ENCODE results near the gene CLBA1. TPM values are rescaled to one million over a fixed set of nuclear protein-coding genes. Genes with fewer than 3 reads are reported as not detected.

CLBA1 gene
- total and polyA plus RNA-seq, 8 donors: 7.1 to 17.2 (median 13.3) TPM

DNA sequence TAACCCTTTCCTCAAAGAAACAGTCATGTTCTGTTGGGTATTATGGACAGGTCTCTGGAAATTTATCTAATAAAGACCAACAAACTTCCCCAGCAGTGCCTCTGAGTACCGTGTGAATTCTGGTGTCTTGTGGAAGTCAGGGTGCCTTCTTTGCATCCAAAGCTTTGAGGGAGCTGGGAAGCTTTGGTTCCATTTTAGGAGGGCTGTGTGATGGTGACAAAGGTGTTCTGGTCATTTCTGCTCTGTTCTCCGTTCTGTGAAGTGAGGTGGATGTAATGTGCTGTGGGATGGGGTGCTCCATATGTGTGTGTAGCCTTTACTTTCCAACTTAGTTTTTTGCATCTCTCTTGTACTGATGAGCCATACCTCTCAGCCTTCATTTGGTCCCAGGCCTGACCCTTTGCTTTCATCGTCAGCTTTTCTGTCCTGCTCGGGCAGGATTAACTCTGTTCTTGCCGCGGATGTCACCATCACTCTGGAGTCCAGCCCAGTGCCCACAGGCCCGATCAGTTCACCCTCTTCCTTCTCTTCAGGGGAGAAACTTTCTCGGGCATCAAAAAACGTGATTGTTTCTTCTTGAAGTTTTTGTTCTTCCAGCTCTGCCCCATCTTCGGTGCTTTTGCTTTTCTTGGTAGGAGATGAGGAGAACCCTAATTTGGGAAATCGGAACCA lies 47.8 kb upstream of the CLBA1 start:
- Histone ChIP-seq H3K9me3 (no peaks in the 10 kb centered on the region), H3K27me3 (peaks cover under 1 to 40% of the 10 kb centered on the region in 2 donors), H3K4me3 (no peak overlapping the region), H3K4me1 (peaks cover 2 to 5% of the 10 kb centered on the region in 2 donors), H3K27ac (no peak overlapping the region), H3K36me3 (no peaks in the 10 kb centered on the region)
- intact Hi-C loops (cut with DNase I): no loop called here
- TF ChIP-seq, protein P1, sequence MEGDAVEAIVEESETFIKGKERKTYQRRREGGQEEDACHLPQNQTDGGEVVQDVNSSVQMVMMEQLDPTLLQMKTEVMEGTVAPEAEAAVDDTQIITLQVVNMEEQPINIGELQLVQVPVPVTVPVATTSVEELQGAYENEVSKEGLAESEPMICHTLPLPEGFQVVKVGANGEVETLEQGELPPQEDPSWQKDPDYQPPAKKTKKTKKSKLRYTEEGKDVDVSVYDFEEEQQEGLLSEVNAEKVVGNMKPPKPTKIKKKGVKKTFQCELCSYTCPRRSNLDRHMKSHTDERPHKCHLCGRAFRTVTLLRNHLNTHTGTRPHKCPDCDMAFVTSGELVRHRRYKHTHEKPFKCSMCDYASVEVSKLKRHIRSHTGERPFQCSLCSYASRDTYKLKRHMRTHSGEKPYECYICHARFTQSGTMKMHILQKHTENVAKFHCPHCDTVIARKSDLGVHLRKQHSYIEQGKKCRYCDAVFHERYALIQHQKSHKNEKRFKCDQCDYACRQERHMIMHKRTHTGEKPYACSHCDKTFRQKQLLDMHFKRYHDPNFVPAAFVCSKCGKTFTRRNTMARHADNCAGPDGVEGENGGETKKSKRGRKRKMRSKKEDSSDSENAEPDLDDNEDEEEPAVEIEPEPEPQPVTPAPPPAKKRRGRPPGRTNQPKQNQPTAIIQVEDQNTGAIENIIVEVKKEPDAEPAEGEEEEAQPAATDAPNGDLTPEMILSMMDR (IDR thresholded peaks at IDR 0.05): no peak
- ATAC-seq (no peak), DNase-seq (no peak)

DNA sequence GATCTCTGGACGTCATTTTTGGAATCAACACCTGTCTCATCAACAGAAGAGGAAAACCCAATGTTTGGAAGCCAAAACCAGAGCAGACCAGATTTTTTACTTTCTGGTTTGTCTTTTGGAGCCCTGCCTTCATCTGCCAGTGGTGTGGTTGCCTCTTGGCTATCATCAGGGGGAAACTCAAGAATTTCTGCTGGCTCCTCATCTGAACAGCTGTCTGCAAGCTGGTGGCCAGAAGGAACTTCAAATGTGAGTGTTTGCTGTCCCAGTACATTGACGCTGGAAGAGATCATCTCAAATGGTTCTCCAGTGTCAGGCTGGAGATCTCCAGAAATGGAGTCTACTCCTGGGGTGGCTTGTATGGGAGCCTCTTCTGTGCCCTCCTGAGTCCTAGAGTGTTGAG lies 47.2 kb upstream of the CLBA1 start:
- no peak for ATAC-seq
- Histone ChIP-seq H3K4me3 (no peak overlapping the region), H3K27me3 (peaks cover 0 to 34% of the 10 kb centered on the region in 2 donors), H3K27ac (no peak overlapping the region), H3K36me3 (no peaks in the 10 kb centered on the region), H3K9me3 (no peaks in the 10 kb centered on the region), H3K4me1 (no peaks in the 10 kb centered on the region)
- DNase-seq: no peak
- intact Hi-C loops (cut with DNase I): no loop called here
- TF ChIP-seq, protein P1 (IDR thresholded peaks at IDR 0.05): no peak

DNA sequence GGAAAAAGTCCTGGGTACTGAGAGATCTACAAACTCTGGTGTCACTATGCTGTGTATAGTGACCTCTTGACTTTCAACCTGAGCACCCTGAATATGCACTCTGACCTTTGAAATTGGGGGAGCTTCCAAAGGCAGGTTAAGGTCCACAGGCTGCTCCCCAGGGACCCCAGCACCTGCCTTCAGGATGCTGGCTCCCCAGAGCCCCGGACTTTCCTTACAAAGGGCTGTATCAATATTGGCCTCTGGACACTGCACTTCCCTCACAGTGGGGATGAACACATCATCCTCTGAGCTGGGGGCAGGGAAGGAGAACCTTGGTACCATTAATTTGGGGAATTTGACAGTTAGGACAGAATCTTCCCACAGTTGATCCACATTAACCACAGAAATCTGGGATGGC lies 46.6 kb upstream of the CLBA1 start:
- H3K36me3 ChIP-seq: no peaks in the 10 kb centered on the region
- H3K9me3 ChIP-seq: no peaks in the 10 kb centered on the region
- H3K4me1 ChIP-seq: no peaks in the 10 kb centered on the region
- H3K27me3 ChIP-seq: peaks cover 0 to 31% of the 10 kb centered on the region in 2 donors
- no peak overlapping the region for H3K27ac ChIP-seq
- intact Hi-C loops (cut with DNase I): no loop called here
- no peak for ATAC-seq
- H3K4me3 ChIP-seq: no peak overlapping the region
- TF ChIP-seq, protein P1 (IDR thresholded peaks at IDR 0.05): no peak
- no peak for DNase-seq

DNA sequence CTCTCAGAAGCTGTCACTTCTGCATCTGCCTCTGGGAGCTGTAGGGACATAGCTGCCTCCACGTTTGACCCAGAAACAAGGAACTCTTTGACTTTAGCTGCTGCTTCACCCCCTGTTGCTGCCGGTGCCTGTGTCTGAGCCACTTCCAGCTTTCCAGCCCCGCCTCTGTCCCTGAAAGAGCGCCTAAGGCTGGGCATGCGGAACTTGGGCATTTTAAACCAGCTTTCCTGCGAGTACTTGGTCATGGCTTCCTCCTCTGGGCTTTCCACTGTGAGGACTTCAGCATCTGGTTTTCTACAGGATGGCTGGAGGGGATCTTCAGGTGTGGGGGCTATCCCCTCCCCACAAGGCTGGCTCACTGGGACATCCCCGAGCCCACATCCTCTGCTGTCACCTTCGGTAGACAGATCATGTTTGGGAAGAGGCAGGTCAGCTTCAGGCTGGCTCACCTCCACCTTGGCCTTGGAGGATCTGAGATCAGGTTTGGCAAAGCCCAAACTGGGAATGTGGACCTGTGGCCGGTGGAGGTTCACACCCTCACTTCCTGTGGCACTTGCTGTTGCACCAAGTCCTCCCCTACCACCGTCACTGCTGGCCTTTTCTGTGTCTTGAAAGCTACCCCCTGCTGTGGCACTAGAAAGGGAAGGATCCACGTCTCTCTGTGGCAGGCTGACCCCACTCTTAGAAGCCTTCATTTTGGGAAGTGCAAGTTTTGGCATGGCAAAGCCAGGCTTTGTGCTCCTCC lies 45.8 kb upstream of the CLBA1 start:
- Histone ChIP-seq H3K36me3 (no peaks in the 10 kb centered on the region), H3K4me1 (no peaks in the 10 kb centered on the region), H3K4me3 (no peak overlapping the region), H3K27me3 (peaks cover 0 to 23% of the 10 kb centered on the region in 2 donors), H3K9me3 (no peaks in the 10 kb centered on the region), H3K27ac (no peak overlapping the region)
- ATAC-seq (no peak), DNase-seq (no peak)
- intact Hi-C loops (cut with DNase I): no loop called here
- TF ChIP-seq, protein P1 (IDR thresholded peaks at IDR 0.05): no peak

DNA sequence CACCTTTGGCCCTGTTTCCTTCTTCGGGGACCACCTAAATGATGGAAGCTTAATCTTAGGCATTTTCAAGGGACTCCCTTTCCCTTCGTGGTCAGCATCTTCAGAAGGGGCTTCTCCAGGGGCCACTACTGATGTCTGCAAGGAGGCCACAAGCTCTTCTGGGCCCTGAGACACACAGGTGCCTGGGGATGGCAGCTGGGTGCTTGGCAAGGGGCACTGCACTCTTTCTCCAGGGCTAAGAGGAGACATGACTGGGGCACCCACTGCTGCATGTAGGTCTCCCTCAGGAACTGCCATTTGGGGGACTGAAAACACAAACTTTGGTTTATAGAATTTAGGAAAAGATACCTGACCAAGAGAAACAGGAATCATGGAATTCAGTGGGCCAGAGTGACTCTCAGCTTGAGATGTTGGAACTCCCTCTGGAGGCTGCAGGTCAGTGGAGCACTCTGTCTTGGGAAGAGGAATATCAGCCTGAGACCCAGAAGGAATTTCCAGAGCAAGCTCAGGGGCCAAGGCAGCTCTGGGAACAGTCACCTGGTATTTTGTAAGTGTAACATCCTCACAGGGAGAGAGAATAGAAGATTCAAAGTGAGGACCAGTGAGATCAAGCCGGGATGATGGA lies 45.0 kb upstream of the CLBA1 start:
- TF ChIP-seq, protein P1 (IDR thresholded peaks at IDR 0.05): no peak
- Histone ChIP-seq H3K36me3 (no peaks in the 10 kb centered on the region), H3K27me3 (peaks cover 0 to 15% of the 10 kb centered on the region in 2 donors), H3K4me3 (no peak overlapping the region), H3K4me1 (no peaks in the 10 kb centered on the region), H3K27ac (no peak overlapping the region), H3K9me3 (no peaks in the 10 kb centered on the region)
- no peak for DNase-seq
- intact Hi-C loops (cut with DNase I): no loop called here
- no peak for ATAC-seq

Measured in left lung (tissue), 10 donors.